ENCODE data around the gene PRKRIP1. TPM values are rescaled to one million over a fixed set of nuclear protein-coding genes. Genes with fewer than 3 reads are reported as not detected.
A peak's percentile ranks its signal among the peaks of the same experiment; 100 is the strongest.

The PRKRIP1 gene
- total and polyA plus RNA-seq, 9 donors, result 17.4 to 28.8 (median 23.9) TPM

GRCh38 chr7:102396710-102397019, 502 bp downstream of the PRKRIP1 start:
- Histone ChIP-seq H3K9me3 (no peaks in the 10 kb centered on the region), H3K4me3 (peak overlapping the region; percentile 93), H3K4me1 (ENCODE audit: insufficient read depth) (peaks cover 4% of the 10 kb centered on the region), H3K36me3 (no peaks in the 10 kb centered on the region), H3K27ac (peak overlapping the region; percentile 34 to 76), H3K27me3 (no peaks in the 10 kb centered on the region)
- DNase-seq, result no peak
- intact Hi-C loops (cut with DNase I), result loop anchor here in 1 of 4 donors (10.0 kb wide), 1 partner anchor 852 kb away; no protein-coding TSS in a partner anchor
- WGBS, 3 donors, result 0 to 1% (median 0%) methylated on average over 12 of the region's 12 CpGs
- TF ChIP-seq CTCF (IDR thresholded peaks at IDR 0.05) (no peak), EP300 (IDR thresholded peaks at IDR 0.05) (no peak), POLR2A (IDR thresholded peaks at IDR 0.05) (no peak)

GRCh38 chr7:102398543-102398942, 2.4 kb downstream of the PRKRIP1 start:
- H3K4me3 ChIP-seq, result no peak overlapping the region
- no peak for DNase-seq
- H3K36me3 ChIP-seq, result no peaks in the 10 kb centered on the region
- H3K4me1 ChIP-seq (ENCODE audit: insufficient read depth), result peaks cover 4% of the 10 kb centered on the region
- WGBS, 3 donors, result 93 to 95% (median 94%) methylated on average over 8 of the region's 8 CpGs
- no peaks in the 10 kb centered on the region for H3K27me3 ChIP-seq
- no peak for TF ChIP-seq EP300 (IDR thresholded peaks at IDR 0.05)
- no peak for TF ChIP-seq POLR2A (IDR thresholded peaks at IDR 0.05)
- no peak for TF ChIP-seq CTCF (IDR thresholded peaks at IDR 0.05)
- H3K9me3 ChIP-seq, result no peaks in the 10 kb centered on the region
- intact Hi-C loops (cut with DNase I), result loop anchor here in 1 of 4 donors (10.0 kb wide), 1 partner anchor 854 kb away; no protein-coding TSS in a partner anchor
- no peak overlapping the region for H3K27ac ChIP-seq

GRCh38 chr7:102400360-102400759, 4.2 kb downstream of the PRKRIP1 start:
- Histone ChIP-seq H3K9me3 (no peaks in the 10 kb centered on the region), H3K27ac (no peak overlapping the region), H3K36me3 (no peaks in the 10 kb centered on the region), H3K4me1 (ENCODE audit: insufficient read depth) (peaks cover 4% of the 10 kb centered on the region), H3K4me3 (no peak overlapping the region), H3K27me3 (no peaks in the 10 kb centered on the region)
- 83 to 87% (median 84%) methylated on average over 5 of the region's 5 CpGs for WGBS, 3 donors
- TF ChIP-seq POLR2A (IDR thresholded peaks at IDR 0.05), result no peak
- TF ChIP-seq EP300 (IDR thresholded peaks at IDR 0.05), result no peak
- TF ChIP-seq CTCF (IDR thresholded peaks at IDR 0.05), result no peak
- intact Hi-C loops (cut with DNase I), result no loop called here
- DNase-seq, result no peak

GRCh38 chr7:102403563-102403962, 7.4 kb downstream of the PRKRIP1 start:
- Histone ChIP-seq H3K9me3 (no peaks in the 10 kb centered on the region), H3K27ac (no peak overlapping the region), H3K4me1 (ENCODE audit: insufficient read depth) (no peaks in the 10 kb centered on the region), H3K36me3 (no peaks in the 10 kb centered on the region), H3K27me3 (no peaks in the 10 kb centered on the region), H3K4me3 (no peak overlapping the region)
- no peak for DNase-seq
- TF ChIP-seq CTCF (IDR thresholded peaks at IDR 0.05), result no peak
- no peak for TF ChIP-seq POLR2A (IDR thresholded peaks at IDR 0.05)
- no peak for TF ChIP-seq EP300 (IDR thresholded peaks at IDR 0.05)
- WGBS, 3 donors, result 92 to 94% (median 94%) methylated on average over 3 of the region's 3 CpGs
- intact Hi-C loops (cut with DNase I), result no loop called here
